Activated CD8-positive, alpha-beta memory T cell treated with anti-CD3 and anti-CD28 coated beads, Interleukin-2, amount 10 ng/mL, durations not matched to agents 7 days and 5 days (primary cell): ENCODE data around the gene LAMA3. TPM values are rescaled to one million over a fixed set of nuclear protein-coding genes. Genes with fewer than 3 reads are reported as not detected.

Source experiments
- ATAC-seq: fragments of 150-1000 bp; cut with Tn5 transposase; one replicate; pipeline ENCODE4 v1.10.0; 2021; ENCODE audit warnings: moderate library complexity
- CTCF ChIA-PET: fragments of 350-600 bp; sonication (Branson Sonifier 250); formaldehyde crosslinking; loops from one replicate; lab custom pipeline; 2021; ENCODE audit warnings: antibody characterized with exemption; lab: Charles Lee
- DNase-seq: peaks from one replicate; pipeline ENCODE4 v3.0.0-alpha.2; 2020
- H3K27ac Mint-ChIP-seq: one replicate; pipeline ENCODE4 v1.8.0; 2021; ENCODE audit warnings: mild to moderate bottlenecking, mixed read lengths
- H3K27me3 Mint-ChIP-seq: one replicate; pipeline ENCODE4 v1.8.0; 2021; ENCODE audit warnings: mixed read lengths
- H3K36me3 Mint-ChIP-seq: one replicate; pipeline ENCODE4 v1.8.0; 2021; ENCODE audit warnings: mild to moderate bottlenecking, mixed read lengths
- H3K4me1 Mint-ChIP-seq: one replicate; pipeline ENCODE4 v1.8.0; 2021; ENCODE audit warnings: mixed read lengths
- H3K4me3 Mint-ChIP-seq: one replicate; pipeline ENCODE4 v1.8.0; 2021; ENCODE audit warnings: mild to moderate bottlenecking, moderate library complexity, mixed read lengths
- H3K9me3 Mint-ChIP-seq: one replicate; pipeline ENCODE4 v1.8.0; 2022; ENCODE audit warnings: low read depth, mixed read lengths
- total RNA-seq, 2 experiments: library from RNA; stranded (reverse); gene quantifications; one replicate each; pipeline ENCODE4 v1.2.3, GENCODE V29; 2021

Gene LAMA3
- total RNA-seq, 2 experiments from 2014 or later: 0.23 TPM; not detected in 1

DNA sequence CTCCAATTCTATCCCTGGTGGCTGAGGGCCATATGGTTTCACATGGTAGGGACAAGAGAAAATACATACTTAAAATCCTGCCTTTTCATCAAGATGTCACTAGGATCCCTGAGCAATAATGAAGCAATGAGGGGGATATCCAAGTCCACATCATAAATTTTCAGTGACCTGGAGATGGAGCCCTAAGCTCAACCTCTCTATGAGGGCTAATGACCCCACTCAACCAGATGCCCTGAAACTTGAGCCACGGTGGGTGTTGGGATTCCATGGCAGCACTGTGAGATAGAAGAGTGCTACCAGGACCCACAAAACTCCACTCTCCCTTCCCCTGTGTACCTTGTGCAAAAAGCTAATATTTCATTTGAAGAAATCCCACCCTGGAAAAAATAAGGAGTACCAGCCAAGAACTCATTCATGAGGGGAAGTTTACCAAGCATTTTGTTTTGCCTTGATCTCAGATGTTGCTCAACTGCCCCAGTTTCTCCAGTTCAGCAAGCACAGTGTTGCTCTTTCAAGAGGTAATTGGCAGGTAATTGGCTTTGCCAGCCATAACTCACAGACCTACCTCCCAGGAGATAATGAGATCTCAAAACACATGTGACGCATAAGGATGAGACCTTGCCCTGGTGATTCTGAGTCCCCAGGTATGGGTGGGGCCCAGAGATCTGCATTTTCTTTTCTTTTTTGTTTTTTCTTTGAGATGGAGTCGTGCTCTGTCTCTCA is 274.4 kb downstream of the LAMA3 start:
- H3K4me1 Mint-ChIP-seq: peaks cover 39% of the 10 kb centered on the region
- peak overlapping the region; percentile 88 for H3K27ac Mint-ChIP-seq
- H3K4me3 Mint-ChIP-seq: no peak overlapping the region

DNA sequence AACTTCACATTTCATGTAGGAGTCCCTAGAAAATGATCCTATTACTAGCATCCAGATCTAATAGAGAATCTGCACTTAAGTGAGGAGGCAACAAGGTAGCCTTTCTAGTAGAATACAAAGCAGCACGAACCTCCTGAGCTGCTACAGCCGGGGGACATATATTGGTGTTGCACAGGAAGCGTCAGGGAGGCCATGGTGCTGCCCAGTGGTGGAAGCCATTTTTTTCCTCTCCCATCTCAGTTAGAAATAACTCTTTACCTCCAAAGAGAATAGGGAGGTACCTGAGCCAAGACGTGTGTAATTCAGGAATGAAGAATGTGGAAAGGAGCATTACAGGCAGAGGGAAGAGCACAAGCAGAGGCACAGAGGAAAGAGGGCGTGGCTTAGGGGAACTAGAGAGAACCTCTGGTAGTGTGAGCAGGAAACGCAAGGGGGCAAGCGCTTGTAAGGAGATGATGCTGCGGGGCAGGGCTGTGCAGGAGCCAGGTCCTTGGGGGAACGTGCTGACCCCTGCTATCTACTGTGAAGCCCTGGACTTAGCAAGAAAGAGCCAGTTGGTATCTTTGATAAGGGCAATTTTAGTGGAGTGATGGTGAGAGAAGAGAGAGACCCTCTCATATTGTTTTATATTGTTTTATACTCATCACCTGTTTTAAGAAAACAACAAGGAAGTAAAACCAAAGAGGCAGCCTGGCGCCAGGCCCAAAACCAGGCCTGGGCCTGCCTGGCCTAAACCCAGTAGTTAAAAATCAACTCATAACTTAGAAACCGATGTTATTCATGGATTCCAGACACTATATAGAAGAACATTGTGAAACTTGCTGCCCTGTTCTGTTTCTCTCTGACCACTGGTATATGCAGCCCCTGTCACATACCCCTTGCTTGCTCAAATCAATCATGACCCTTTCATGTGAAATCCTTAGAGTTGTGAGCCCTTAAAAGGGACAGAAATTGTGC is 275.3 kb downstream of the LAMA3 start:
- peak overlapping the region; percentile 88 for H3K27ac Mint-ChIP-seq

More for the DNA sequence above, 274.4 kb downstream of the LAMA3 start:
- Mint-ChIP-seq H3K9me3 (no peaks in the 10 kb centered on the region), H3K27me3 (peaks cover 8% of the 10 kb centered on the region), H3K36me3 (no peaks in the 10 kb centered on the region)
- CTCF ChIA-PET: interaction anchor here (1.2 kb wide), 1 partner anchor 11 kb away, joined by 3 read pairs; no protein-coding TSS in a partner anchor
- no peak for DNase-seq
- no peak for ATAC-seq

DNA sequence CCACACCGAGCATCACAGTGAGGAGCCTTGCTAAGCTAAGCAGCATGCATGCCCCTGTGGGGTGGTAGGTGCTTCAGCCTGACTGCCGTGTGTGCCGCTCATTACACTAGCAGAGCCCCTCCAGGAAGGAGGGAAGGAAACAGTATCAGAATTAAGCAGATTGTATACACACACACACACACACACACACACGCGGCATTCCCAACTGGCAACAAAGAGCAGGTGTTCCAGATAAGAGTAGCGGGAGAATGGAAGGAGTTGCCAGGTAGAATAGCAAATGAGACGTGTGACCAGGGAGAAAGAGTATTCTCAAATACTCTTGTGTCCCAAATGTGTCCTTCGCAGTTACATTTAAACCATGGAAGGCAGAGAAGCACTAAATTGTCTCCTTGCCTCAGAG is 277.7 kb downstream of the LAMA3 start:
- peaks cover 1% of the 10 kb centered on the region for H3K36me3 Mint-ChIP-seq
- DNase-seq: no peak
- H3K4me3 Mint-ChIP-seq: no peak overlapping the region
- H3K4me1 Mint-ChIP-seq: peaks cover 57% of the 10 kb centered on the region
- no peak overlapping the region for H3K27ac Mint-ChIP-seq
- H3K9me3 Mint-ChIP-seq: no peaks in the 10 kb centered on the region
- CTCF ChIA-PET: interaction anchor here (0.8 to 2.5 kb wide), 8 partner anchors 14 to 153 kb away, joined by 3 to 6 read pairs (median 4); no protein-coding TSS in a partner anchor
- ATAC-seq: no peak
- H3K27me3 Mint-ChIP-seq: peaks cover 9% of the 10 kb centered on the region

More for the DNA sequence above, 275.3 kb downstream of the LAMA3 start:
- CTCF ChIA-PET: interaction anchor here (1.2 to 2.5 kb wide), 3 partner anchors 11 to 46 kb away, joined by 3 to 5 read pairs (median 3); no protein-coding TSS in a partner anchor
- H3K4me3 Mint-ChIP-seq: peak overlapping the region; percentile 60
- ATAC-seq: peak; percentile 93
- H3K27me3 Mint-ChIP-seq: peaks cover 11% of the 10 kb centered on the region
- DNase-seq: peak; percentile 85
- H3K4me1 Mint-ChIP-seq: peaks cover 42% of the 10 kb centered on the region
- H3K36me3 Mint-ChIP-seq: no peaks in the 10 kb centered on the region
- H3K9me3 Mint-ChIP-seq: no peaks in the 10 kb centered on the region

DNA sequence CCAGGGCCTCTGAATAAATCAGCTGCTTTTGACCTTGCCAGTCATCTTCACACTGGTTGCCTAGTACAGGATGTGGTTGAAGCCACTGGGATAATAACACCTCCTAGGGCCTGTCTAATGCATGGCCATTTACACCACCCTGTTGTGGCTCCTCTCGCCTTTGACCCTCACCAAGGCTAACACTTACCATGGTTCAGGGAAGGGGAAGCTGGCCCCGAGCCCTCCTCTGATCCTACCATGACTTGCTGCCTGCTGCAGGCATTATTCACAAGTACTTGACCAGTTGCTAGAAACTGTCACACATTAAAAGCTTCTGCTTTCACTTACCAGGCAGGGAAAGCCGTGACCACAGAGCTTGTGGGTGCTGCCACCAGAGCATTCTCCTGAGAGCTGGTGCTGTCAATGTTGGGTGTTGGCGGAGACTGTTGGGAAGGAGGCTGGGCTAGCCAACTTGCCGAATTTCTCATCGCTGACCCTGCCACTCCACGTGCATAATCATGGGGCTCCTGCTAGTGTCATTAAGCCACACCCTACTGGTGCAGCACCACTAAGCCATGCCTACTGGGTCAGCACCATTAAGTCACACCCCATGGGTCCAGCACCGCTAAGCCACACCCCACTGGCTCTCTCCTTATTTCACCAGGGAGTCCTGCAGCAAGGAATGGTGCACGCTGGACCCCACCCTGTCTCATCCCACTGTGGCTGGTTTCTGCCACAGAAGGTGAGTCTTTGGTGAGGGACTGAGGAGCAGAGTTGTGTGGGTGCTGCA is 278.3 kb downstream of the LAMA3 start:
- DNase-seq: peak; percentile 77
- Mint-ChIP-seq H3K4me1 (peaks cover 61% of the 10 kb centered on the region), H3K27me3 (peaks cover 9% of the 10 kb centered on the region), H3K4me3 (no peak overlapping the region), H3K9me3 (no peaks in the 10 kb centered on the region), H3K27ac (peak overlapping the region; percentile 57), H3K36me3 (peaks cover 1% of the 10 kb centered on the region)
- peak; percentile 54 for ATAC-seq
- CTCF ChIA-PET: interaction anchor here (0.8 to 2.5 kb wide), 9 partner anchors 10 to 152 kb away, joined by 3 to 6 read pairs (median 4); no protein-coding TSS in a partner anchor

- no peak overlapping the region for H3K27ac Mint-ChIP-seq
- H3K27me3 Mint-ChIP-seq: peaks cover 10% of the 10 kb centered on the region
- H3K9me3 Mint-ChIP-seq: no peaks in the 10 kb centered on the region
- DNase-seq (no peak), ATAC-seq (no peak)
- CTCF ChIA-PET: interaction anchor here (0.5 to 2.0 kb wide), 8 partner anchors 9 to 483 kb away, joined by 3 to 6 read pairs (median 3); no protein-coding TSS in a partner anchor
- peaks cover 69% of the 10 kb centered on the region for H3K4me1 Mint-ChIP-seq
- H3K4me3 Mint-ChIP-seq: no peak overlapping the region
- H3K36me3 Mint-ChIP-seq: peaks cover 1% of the 10 kb centered on the region
These were observed 279.7 kb downstream of the LAMA3 start for GRCh38 chr18:23968638-23969604.

DNA sequence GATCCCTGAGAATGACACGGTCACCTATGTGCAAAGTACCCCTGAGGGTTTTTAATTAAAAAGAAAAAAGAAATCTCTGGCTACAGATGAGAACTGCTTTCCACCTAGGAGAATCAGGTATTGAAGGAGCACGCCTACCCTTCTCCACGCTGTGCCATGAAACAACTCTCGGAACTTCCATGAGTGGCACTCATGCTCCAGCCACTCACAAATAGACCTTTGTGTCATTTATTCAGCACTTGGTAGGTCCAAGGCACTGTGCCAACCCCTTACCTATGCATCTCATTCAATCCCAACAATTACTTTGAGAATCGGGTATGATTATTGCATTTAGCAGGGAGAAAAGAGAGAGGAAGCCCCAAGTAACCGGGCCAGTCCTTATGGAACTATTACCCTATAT is 280.4 kb downstream of the LAMA3 start:
- Mint-ChIP-seq H3K27ac (no peak overlapping the region), H3K9me3 (no peaks in the 10 kb centered on the region), H3K4me1 (peaks cover 61% of the 10 kb centered on the region), H3K36me3 (peaks cover 3% of the 10 kb centered on the region), H3K4me3 (no peak overlapping the region), H3K27me3 (peaks cover 10% of the 10 kb centered on the region)
- ATAC-seq: no peak
- DNase-seq: no peak
- CTCF ChIA-PET: interaction anchor here (1.0 to 2.0 kb wide), 3 partner anchors 8 to 23 kb away, joined by 3 to 6 read pairs (median 3); no protein-coding TSS in a partner anchor

DNA sequence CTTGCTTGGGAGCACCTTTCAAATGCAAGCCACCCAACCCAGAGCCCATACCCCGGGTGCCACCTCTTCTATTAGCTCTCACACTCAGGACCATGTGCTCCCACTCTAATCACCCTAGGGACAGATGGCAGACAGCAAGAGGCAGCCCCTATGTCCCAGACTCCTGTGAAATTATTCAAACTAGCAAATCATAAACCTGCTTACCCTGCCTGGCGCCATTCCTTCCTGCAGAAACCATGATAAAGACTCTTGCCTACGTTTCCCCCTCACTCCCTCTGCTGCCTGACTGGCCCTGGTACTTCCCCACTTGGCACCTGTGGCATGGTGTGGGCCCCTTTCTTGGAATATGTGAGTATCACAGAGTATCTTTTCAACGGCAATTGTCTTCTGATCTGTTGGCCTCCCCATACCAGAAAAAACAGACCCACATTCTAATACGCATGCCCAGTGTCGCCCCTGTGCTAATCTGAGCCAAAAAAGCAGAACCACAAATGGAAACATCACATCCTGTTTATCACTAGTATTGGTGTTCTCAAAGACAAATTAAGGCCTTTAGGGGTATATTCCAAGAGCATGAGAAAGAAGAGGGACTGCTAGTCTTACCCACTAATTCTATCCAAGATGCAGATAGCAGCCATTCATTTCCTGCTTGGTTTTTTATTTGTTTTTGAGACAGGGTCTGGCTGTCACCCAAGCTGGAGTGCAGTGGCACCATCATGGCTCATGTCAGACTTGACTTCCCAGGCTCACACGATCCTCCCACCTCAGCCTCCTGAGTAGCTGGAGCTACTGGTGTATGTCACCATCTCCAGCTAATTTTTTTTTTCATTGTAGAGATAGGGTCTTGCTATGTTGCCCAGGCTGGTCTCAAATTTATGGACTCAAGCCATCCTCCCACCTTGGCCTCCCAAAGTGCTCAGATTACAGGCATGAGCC is 281.2 kb downstream of the LAMA3 start:
- H3K4me1 Mint-ChIP-seq: peaks cover 54% of the 10 kb centered on the region
- peak overlapping the region; percentile 59 for H3K27ac Mint-ChIP-seq
- H3K36me3 Mint-ChIP-seq: peaks cover 8% of the 10 kb centered on the region
- peaks cover 10% of the 10 kb centered on the region for H3K27me3 Mint-ChIP-seq
- DNase-seq (peak; percentile 56), ATAC-seq (peak; percentile 37)
- H3K4me3 Mint-ChIP-seq: no peak overlapping the region
- H3K9me3 Mint-ChIP-seq: no peaks in the 10 kb centered on the region
- CTCF ChIA-PET: no interaction called here

GRCh38 chr18:23971097-23971440 is 281.8 kb downstream of the LAMA3 start:
- peaks cover 10% of the 10 kb centered on the region for H3K27me3 Mint-ChIP-seq
- peak overlapping the region; percentile 59 for H3K27ac Mint-ChIP-seq
- peaks cover 14% of the 10 kb centered on the region for H3K36me3 Mint-ChIP-seq
- ATAC-seq: no peak
- H3K4me3 Mint-ChIP-seq: no peak overlapping the region
- peaks cover 50% of the 10 kb centered on the region for H3K4me1 Mint-ChIP-seq
- peaks cover under 1% of the 10 kb centered on the region for H3K9me3 Mint-ChIP-seq
- DNase-seq: no peak
- CTCF ChIA-PET: interaction anchor here (1.0 kb wide), 1 partner anchor 20 kb away, joined by 3 read pairs; no protein-coding TSS in a partner anchor

DNA sequence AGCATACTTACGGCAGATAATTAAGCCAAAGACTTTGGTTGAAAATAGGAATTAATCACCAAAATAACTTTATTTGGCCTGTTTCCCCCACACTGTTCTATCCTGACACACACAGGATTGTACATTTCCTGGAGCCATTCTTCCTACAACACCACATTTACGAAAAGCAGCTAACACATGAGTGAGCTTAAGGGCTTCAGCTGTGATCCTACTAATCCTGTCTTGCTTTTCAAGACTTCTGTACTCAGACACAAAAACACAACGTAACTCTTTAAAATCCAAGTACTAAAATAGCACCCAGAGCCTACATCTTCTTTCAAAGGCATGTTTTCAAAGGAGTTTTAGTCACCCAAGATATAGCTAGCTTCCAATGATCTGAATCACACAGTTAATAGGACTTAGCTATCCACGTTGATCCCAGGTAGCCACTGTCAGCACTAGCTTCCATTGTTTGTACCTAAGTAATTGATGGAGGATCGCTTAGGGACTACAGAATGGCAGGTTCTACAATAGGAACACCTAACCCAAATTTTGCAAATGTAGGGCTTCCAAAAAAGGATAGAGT is 282.5 kb downstream of the LAMA3 start:
- Mint-ChIP-seq H3K27me3 (peaks cover 15% of the 10 kb centered on the region), H3K4me1 (peaks cover 49% of the 10 kb centered on the region), H3K9me3 (peaks cover 3% of the 10 kb centered on the region), H3K4me3 (no peak overlapping the region), H3K36me3 (peaks cover 20% of the 10 kb centered on the region), H3K27ac (no peak overlapping the region)
- DNase-seq (no peak), ATAC-seq (no peak)
- CTCF ChIA-PET: interaction anchor here (1.0 kb wide), 1 partner anchor 19 kb away, joined by 3 read pairs; no protein-coding TSS in a partner anchor

DNA sequence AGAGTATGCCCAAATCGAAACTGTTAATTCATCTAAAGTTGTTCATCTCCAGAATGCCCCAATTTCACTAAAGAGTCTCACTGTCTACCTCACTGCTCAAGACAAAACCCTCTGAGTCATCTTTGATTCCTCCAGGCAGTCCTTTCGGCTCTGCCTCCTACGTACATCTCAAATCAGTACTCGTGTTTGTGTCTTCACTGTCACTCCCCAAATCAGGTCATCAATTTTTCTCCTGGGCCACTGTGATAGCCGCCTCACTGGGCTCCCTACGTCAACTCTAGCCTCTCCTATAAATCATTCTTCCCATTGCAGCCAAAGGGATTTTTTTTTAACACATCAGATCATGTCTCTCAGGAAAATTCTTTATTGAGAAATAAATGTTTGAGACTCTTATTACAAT is 283.2 kb downstream of the LAMA3 start:
- peak; percentile 56 for DNase-seq
- peaks cover 24% of the 10 kb centered on the region for H3K36me3 Mint-ChIP-seq
- H3K9me3 Mint-ChIP-seq: peaks cover 6% of the 10 kb centered on the region
- peaks cover 43% of the 10 kb centered on the region for H3K4me1 Mint-ChIP-seq
- CTCF ChIA-PET: no interaction called here
- ATAC-seq: peak; percentile 89
- no peak overlapping the region for H3K27ac Mint-ChIP-seq
- no peak overlapping the region for H3K4me3 Mint-ChIP-seq
- peaks cover 15% of the 10 kb centered on the region for H3K27me3 Mint-ChIP-seq
